HG02981 (cell line): ENCODE results near the gene CCDC190.
"Not testable (repeated sequence)": the region's sequence is repeated elsewhere in the genome, so short reads cannot be mapped to it uniquely, and the experiment has no call there.

Source experiments
- ATAC-seq: cut with Tn5 transposase; IDR thresholded peaks from one replicate; pipeline ENCODE4 v1.9.1; 2021; ENCODE audit warnings: mild to moderate bottlenecking, moderate library complexity; ENCODE audit not compliant: unreplicated experiment

The CCDC190 gene

DNA sequence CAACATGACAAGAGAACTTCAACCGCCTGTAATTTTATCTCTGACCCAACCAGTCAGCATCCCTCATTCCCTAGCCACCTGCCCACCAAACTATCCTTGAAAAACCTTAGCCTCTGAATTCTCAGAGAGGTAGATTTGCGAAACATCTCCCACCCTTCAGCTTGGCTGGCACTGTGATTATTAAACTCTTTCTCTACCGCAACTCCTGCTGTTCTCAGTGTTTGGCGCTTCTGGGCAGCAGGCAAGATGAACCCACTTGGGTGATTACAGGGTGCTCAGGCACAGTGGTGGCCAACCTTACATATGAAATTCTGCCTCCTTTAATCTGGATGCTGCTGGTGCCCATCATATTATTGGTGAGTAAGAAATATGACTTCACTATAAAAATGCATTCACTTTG is 22.1 kb downstream of the CCDC190 start:
- ATAC-seq = no peak

- peak; percentile 89 for ATAC-seq
These were observed 25.6 kb downstream of the CCDC190 start for GRCh38 chr1:162835157-162835899.

- ATAC-seq = no peak
These were observed 28.5 kb downstream of the CCDC190 start for GRCh38 chr1:162832470-162832869.

GRCh38 chr1:162829268-162829667 is 31.7 kb downstream of the CCDC190 start:
- no peak for ATAC-seq

DNA sequence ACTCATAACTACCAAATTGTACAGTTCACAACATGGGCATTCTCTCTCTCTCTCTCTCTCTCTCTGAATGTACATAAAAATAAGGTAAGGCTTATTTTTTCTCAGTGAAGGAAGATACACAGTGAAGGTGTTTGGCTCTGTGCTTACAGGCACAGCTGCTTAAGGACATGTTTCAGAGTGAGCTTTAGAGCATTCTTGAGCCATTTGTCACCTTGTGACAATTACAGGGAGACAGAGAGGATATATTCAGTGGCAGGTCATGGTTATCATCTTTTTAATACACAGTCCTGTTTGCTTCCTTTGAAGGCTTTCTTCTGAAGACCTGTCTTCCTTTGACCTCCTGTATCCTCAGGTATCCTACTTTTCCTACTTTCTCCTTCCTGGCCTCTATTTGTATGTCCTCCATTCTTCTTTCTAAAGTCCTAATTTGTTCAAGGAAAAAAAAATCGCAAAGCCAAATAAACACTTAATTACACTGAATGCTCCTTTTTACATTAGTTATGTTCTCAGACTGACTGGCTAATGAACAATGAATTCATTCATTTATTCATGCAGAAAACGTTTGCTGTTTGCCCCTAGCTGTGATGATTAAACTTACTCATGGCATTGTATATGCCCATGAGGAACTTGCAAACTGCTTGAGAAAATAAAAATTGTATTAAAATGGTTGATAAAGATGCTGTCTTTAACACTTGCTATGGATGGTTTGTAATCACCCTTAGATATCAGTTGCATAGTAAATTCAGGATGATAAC is 37.0 kb downstream of the CCDC190 start:
- ATAC-seq = no peak

GRCh38 chr1:162823231-162823630 is 37.7 kb downstream of the CCDC190 start:
- no peak for ATAC-seq

DNA sequence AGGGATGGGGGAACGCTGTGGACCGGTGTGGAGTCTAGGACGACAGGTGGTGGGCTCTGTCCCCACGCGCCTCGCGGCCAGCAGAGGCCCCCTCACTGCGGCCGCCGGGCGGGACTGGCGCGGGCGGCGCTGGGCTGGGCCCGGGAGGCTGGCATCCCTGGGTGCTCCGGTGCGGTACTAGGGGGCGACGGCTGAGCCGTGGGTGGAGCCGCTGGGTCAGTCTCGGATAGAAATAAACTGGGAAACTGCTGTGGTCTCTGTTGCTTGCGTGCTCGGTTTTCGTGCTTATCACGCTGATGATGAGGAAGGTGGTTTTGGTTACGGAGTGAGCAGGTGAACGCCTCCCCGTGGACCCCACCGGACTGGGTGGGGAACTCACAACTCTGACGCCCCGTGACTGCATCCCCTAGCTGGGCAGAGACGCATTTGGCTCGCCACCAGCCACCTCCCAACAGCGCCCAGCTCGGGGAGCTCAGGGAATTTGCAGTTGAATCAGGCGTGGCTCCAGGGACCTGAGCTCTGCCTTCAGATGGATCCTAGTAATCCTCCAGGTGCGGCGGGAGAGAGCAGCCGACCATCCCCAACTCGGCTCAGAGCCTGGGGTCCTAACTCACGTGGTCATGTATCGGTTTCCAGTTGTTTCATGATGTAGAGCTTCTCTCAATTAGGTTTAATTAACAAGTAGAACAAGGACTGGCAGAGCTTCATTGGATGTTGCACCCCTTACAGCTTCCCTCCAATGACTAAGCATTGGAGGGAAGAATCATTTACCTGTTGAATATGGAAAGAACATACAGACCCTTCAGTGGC is 38.4 kb downstream of the CCDC190 start:
- no peak for ATAC-seq

GRCh38 chr1:162818666-162819065 is 42.3 kb downstream of the CCDC190 start:
- not testable (repeated sequence) for ATAC-seq

GRCh38 chr1:162818136-162818535 is 42.8 kb downstream of the CCDC190 start:
- ATAC-seq = not testable (repeated sequence)

DNA sequence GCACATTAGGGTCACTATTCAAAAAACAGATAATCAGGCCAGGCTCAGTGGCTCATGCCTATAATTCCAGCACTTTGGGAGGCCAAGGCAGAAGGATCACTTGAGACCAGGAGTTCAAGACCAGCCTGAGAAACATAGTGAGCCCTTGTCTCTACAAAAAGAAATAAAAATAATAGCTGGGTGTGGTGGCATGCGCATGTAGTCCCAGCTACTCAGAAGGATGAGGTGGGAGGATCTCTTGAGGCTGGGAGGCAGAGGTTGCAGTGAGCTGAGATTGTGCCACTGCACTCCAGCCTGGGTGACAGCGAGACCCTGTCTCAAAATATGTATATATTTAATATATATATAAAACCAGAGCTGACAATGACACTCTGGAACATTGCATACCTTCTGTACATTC is 48.6 kb downstream of the CCDC190 start:
- ATAC-seq = not testable (repeated sequence)

GRCh38 chr1:162807503-162807902 is 53.5 kb downstream of the CCDC190 start:
- ATAC-seq = not testable (repeated sequence)
